Measurements from ENCODE around the gene FNDC3B.
A peak's percentile ranks its signal among the peaks of the same experiment; 100 is the strongest.
"Not testable (repeated sequence)": the region's sequence is repeated elsewhere in the genome, so short reads cannot be mapped to it uniquely, and the experiment has no call there.

FNDC3B gene

DNA sequence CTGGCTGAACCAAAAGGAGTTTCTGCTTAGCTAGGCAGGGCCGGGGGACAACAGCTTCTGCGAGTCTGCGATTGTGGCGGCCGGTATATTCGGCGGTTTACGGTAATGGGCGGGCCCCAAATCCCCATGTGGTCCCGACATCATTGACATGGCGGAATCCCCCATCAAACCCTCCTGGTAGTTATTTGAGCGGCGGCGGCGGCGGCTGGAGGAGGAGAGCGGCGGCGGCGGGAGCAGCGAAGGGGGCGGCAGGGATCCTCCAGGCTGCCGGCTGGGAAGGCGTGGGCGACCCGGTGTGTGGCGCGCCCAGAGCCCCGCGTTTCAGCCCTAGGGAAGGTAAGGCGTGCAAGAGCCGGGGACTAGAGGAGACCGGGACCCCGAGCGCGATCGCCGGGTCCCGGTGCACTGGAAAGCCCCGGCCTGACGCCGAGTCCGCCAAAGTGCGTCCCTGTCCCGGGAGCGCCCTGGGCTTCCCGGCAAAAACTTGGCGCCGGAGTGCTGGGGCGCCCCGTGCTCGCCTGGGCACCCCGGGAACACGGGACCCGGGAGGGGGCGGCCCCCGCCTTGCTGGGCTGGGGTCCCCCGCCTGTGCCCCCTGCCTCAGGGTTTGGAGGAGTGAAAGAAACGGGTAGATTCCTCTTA, at the start of gene FNDC3B:
Gene FNDC3B, plus strand, starts transcription at position 143 of the 642 bp plus-strand sequence. CDS start 72,902 bp downstream, outside the sequence.
- DNase-seq (ENCODE audit: low read depth): peak; percentile 72

DNA sequence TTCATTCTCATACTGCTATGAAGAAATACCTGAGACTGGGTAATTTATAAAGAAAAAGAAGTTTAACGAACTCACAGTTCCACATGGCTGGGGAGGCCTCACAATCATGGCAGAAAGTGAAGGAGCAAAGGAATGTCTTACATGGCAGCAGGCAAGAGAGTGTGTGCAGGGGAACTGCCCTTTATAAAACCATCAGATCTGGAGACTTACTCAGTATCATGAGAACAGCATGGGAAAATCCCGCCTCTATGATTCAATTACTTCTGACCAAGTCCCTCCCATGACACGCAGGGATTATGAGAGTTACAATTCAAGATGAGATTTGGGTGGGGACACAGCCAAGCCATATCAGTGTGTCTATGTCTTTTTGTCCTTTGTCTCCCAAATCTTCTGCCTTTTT, 49.1 kb upstream of the FNDC3B start:
- not testable (repeated sequence) for DNase-seq (ENCODE audit: low read depth)

DNA sequence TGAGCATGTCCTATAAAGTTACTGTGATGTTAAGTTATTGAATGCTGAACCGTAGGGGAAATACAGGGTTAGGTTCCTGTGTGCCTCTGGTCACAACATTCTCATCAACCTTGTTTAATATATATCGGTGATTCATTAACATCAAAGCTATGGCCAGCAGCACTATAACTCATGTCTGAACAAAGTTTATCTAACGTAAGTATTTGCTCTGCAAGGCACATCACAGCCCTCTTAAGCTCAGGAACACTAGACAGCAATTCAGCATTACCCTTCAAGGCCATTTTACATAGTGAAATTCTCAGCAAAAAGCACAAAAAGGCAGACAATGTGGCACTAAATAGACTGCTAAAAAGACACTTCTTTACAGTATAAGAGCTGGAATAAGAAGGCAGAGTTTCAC, 48.2 kb upstream of the FNDC3B start:
- DNase-seq (ENCODE audit: low read depth): no peak

DNA sequence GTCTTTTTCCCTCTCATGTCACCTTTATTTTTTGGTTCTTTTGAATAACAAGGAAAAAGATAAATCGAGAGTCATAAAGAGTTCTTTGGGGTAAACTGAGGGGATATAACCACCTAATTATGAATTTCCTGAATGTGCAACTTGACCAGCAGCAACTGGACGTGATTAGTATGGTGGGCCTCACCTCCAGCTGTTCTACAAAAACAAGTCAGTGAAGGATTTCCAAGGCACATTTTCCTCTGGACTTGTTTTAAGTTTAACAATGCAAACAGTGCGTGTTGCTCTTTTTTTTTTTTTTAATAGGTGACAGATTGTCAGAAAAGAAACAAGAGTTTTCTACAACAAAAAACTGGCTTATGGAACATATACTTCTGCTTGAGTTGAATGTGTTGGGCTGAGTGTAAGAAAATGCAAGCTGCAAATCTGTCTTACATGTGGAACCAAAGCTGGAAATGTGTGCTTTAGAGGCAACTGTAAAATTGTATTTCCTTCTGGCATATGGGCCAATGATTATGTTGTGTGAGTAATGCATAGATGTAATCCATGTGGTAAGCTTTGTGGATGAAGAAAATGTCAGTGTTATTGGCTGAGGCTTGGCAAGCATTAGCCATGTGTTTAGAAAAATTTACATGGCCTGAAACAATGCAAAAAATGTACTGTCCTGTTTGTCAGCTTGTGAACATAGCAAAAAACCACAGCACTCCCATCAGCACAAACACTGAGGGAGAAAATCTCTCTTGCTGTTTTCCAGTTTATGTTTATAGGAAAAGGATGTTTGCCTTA, 44.5 kb upstream of the FNDC3B start:
- DNase-seq (ENCODE audit: low read depth): peak; percentile 82

DNA sequence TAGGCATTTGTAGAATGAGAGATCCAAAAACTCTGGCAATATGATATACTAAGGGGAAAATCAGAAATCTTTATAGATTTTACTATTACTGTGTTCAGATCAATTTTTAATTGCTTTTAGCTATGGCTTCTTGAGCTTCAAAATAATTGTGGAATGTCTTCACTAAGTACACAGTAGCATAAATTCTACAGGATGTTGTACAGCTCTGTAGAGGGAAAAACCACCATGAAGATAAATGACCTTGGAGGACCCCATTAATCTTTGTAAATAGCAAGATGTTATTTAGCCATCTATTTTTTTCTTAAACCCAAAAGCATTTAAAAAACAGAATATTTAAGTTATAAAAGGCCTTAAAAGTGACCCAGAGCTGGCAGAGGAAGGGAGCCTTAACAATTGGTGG, 43.9 kb upstream of the FNDC3B start:
- no peak for DNase-seq (ENCODE audit: low read depth)

DNA sequence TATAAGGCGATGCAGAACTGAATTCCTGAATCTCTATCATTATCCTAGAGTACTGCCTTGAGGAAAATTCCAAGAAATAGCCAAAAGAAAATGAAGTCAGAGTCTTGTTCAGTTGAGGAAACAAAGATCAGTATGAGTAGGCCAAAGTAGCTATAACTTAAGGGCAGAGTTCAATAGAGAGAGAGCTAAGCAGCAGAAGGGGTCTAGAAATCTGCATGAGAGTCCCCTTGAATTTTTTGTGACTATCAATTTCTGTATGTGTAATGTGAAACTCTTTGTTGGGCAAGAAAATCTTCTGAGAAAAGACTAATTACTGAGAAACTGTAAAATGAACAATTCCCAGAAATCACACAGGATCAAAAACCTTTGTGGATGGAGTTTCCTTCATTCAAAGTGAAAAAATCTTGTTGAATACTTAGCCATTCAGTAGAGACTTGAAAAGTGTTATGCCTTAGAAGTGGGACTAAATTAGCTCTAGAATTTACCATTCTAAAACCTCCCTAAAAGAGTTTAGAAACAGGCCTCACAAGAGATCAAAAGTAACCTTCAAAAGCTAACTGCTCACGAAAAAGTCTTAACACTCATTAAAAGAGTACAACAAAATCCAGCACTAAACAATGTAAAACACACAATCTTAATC, 43.1 kb upstream of the FNDC3B start:
- DNase-seq (ENCODE audit: low read depth): no peak

DNA sequence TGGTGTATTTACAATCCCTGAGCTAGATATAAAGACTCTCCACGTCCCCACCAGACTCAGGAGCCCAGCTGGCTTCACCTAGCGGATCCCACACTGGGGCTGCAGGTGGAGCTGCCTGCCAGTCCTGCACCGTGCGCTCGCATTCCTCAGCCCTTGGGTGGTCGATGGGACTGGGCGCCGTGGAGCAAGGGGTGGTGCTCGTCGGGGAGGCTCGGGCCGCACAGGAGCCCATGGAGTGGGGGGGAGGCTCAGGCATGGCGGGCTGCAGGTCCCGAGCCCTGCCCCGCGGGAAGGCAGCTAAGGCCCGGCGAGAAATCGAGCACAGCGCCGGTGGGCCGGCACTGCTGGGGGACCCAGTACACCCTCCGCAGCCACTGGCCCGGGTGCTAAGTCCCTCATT, 40.6 kb upstream of the FNDC3B start:
- DNase-seq (ENCODE audit: low read depth): not testable (repeated sequence)

- DNase-seq (ENCODE audit: low read depth): not testable (repeated sequence)
These were observed 37.8 kb upstream of the FNDC3B start for GRCh38 chr3:172001616-172002015.

DNA sequence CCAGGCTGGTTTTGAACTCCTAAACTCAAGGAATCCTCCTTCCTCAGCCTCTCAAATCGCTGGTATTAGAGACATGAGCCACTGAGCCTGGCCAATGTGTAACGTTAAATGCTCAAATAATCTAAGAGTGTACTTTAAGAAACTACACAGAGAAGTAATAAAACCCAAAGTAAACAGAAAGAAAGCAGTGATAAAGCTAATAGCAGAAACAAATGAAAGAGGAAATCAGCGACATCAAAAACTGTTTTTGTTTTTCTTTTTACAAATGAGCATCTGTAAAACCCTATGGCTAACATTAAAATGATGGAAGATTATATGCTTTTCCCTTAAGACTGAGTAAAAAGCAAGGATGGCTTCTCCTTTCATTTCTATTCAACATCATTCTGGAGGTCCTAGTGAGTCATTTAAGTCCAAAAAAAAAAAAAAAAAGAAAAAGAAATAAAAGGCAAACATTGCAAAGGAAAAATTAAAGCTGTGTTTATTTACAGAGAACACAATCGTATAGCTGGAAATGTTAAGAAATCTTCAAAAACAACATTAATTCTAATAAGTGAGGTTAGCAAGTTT, 36.8 kb upstream of the FNDC3B start:
- DNase-seq (ENCODE audit: low read depth): no peak

DNA sequence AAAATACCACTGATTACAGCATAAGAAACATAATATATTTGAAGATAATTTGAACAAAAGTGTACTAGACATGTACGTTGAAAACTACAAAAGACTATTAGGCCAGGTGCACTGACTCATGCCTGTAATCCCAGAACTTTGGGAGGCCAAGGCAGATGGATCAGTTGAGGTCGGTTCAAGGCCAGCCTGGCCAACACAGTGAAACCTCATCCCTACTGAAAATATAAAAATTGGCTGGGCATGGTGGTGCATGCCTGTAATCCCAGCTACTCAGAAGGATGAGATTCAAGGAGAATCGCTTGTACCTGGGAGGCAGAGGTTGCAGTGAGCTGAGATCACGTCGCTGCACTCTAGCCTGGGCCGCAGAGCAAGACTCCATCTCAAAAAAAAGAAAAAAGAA, 36.2 kb upstream of the FNDC3B start:
- no peak for DNase-seq (ENCODE audit: low read depth)

DNA sequence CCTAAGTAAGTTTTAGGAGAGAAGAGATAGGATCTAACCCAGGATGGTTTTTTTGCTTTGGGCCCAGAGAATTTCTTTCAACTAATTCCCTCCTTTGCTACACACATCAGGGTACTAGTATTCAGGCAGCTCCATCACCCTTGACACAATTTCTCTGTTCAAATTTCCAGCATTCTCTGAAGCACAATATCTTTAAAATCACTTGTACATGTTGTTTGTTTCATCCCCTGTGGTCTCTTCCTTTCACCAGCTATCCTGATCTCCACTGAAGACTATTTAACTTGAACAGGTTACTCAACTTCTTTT, 32.4 kb upstream of the FNDC3B start:
- DNase-seq (ENCODE audit: low read depth): no peak

DNA sequence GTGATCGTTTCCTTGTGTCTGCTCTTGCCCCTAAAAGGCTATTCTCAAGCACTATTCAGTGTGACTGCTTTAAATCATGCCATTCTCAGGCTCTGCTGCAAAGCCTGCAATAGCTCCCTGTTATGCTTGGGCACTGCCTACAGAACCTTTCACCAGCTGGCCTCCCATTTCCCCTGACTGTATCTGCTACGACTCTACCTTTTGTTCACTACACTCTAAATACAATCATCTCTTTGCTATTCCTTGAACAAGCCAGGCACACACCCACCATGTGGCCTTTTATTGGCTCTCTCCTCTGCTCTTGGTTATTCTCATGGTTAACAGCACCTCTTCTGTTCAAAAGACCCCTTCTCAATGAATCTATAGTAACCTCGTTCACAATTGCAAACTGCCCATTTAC, 29.6 kb upstream of the FNDC3B start:
- DNase-seq (ENCODE audit: low read depth): no peak

DNA sequence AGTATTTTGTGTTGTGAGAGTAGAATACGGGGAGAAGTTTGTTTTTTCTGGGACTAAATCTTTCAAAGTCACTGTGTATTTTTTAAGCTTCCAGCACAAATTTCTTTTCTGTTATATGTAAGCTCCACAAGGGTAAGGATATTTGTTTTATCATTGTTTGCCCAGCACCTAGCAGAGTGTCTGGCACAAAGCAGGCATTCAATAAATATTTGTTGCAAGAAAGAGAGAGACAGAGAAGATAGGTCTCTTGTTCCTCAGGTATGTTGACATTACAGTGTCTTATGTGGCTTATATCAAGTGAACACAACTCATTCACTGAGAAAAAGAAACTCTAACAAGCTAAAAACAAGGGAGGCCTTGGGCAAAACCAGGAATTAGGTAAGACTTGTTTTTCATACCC, 26.6 kb upstream of the FNDC3B start:
- no peak for DNase-seq (ENCODE audit: low read depth)

DNA sequence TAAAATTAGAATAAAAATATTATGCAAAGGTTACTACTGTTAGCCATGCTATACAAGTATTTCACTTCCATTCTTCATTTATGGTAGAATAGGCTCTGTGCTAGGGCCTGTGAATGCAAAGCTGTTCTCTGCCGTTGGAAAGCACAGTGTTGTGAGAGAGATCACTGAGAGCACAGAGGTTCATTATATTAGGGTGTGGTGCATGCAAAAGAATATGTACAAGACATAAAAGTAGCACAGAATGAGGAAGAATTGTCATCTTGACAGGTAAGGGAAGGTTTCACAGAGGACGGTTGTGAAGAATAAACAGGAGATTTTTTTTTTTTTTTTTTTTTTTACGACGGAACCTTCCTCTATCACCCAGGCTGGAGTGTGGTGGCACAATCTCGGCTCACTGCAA, 25.2 kb upstream of the FNDC3B start:
- no peak for DNase-seq (ENCODE audit: low read depth)

DNA sequence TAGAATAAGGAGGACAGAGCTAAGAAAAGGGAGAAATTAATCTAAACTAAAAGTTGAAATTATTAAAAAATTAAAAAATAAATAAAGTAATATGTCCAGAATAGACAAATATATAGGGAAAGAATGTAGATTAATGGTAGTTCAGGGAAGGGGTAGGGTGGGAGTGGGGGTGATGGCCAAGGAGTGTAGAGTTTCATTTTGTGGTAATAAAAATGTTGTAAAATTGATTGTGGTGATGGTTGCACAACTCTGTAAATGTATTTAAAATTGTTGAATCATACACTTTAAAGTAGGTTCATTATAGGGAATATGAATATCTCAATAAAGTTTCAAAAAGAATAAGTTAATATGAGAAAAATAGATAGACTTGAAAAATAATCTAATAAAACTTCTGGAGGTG, 21.0 kb upstream of the FNDC3B start:
- no peak for DNase-seq (ENCODE audit: low read depth)

DNA sequence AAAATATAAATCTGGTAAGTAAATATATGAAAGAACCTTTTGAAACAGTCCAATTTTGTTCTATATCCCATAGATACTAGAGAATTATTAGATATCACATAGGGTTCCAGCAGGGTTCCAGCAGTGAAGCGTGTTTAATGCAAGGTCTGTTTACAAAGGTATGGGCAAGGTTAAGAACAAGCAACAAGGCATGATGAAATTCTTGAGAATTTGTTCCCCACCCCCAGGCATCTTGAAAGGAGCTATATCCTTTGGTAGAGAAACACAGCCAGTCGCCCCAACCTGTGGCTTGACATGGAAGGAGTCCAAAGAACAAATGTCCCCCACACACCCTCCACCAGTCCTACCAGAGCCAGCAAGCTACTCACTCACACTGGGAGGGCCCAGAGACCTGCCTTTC, 18.6 kb upstream of the FNDC3B start:
- no peak for DNase-seq (ENCODE audit: low read depth)

DNA sequence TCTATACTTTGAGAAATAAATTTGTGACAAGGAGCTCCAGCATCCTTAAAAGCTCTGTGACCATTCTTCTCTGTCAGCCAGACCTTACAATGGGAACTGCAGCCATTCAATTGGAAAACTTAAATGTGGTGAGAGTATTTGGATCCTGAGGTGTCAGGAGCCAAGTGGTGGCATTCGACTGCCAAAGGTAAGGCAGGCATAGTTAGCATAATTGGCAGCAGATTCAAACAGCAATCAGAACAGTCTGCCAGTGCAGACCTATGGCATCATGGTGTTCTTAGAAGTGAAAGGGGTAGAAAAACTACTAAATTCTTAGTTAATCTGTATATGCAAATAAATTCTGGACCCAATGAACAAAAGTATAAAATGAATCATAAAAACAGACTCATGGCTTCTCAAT, 18.2 kb upstream of the FNDC3B start:
- DNase-seq (ENCODE audit: low read depth): no peak

DNA sequence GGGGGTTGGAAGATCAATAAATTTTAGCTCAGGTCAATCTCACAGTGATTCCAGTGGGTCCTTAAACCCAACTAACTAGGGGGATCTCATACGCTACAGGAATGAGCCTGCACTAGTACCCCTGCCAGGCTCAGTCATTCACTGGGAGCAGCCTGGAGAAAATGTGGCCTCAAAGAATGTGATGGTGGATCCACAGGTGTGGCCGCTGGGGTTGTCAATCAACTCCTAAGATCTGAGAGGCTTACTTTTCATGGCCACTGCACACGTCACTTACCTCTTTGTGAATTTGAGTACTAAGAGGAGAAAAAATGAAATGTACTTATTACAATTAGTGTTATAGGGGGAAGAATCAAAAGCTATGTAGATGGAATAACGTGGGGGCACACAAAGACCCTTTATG, 17.5 kb upstream of the FNDC3B start:
- no peak for DNase-seq (ENCODE audit: low read depth)

DNA sequence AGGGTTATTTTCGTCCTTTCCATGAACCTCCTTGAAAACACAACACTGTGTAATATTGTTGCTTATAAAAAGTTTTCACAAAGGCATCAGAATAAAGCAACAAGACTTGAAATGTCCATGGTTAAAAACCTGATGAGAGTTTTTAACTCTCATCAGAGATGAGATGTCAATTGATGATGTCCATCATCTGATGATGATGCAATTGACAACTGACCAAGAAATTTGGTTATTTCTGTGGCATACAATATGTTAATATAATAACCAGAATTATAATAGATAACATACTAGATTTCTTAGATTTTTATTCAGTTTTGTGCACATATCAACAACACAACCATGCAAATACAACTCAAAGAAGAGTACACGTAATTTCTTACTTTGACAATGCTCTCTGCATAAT, 15.5 kb upstream of the FNDC3B start:
- DNase-seq (ENCODE audit: low read depth): no peak

GRCh38 chr3:172024679-172025078, 14.7 kb upstream of the FNDC3B start:
- DNase-seq (ENCODE audit: low read depth): no peak

DNA sequence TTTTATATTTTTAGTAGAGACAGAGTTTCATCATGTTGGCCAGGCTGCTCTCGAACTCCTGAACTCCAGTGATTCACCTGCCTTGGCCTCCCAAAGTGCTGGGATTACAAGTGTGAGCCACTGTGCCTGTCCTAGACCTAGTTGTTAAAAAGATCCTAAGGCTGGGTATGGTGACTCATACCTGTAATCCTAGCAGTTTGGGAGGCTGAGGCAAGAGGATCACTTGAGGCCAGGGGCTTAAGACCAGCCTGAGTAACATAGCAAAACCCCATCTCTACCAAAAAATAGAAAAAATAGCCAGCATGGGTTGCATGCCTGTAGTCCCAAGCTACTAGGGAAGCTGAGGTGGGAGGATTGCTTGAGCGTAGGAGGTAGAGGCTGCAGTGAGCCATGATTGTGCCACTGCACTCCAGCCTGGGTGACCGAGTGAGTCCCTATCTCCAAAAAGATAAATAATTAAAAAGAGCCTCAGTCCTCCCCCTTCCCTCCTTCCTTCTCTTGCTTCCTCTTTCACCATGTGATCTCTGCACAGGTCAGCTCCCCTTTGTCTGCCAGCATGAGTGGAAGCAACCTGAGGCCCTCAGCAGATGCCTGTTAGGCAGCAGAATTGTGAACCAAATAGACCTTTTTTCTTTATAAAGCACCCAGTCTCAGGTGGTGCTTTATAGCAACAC, 9.8 kb upstream of the FNDC3B start:
- no peak for DNase-seq (ENCODE audit: low read depth)

GRCh38 chr3:172030181-172030580, 9.2 kb upstream of the FNDC3B start:
- DNase-seq (ENCODE audit: low read depth): no peak

DNA sequence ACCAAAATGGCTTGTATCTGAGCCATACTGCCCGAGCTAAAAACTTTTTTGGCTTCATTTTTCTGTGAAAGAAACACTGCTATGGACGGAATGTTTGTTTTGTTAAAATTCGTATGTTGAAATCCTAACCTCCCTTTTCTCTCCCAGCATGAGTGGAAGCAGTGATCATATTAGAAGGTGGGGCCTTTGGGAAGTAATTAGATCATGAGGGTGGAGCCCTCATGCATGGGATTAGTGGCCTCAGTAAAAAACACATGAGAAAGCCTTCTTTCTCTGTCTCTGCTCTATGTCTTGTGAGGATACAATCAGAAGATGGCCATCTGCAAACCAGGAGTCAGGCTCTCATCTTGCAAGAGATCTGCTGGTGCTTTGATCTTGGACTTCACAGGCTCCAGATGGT, 7.4 kb upstream of the FNDC3B start:
- no peak for DNase-seq (ENCODE audit: low read depth)

All from non-pigmented ciliary epithelial cell (primary cell).